Spleen (tissue), 11 donors: Measurements from ENCODE around the gene FGGY. TPM values are rescaled to one million over a fixed set of nuclear protein-coding genes. Genes with fewer than 3 reads are reported as not detected.

Source experiments
- DNase-seq: peaks from one replicate; pipeline ENCODE4 v3.0.0-alpha.2; 2020
- H3K27ac ChIP-seq, 8 donors: fragments of 200-600 bp; sonication (generic) in 7 of 8; 1 replicate in 4 of 8; 2 replicates in 4 of 8; pipeline versions ENCODE4 v1.5.0 to v1.8.0; 2016 to 2021; ENCODE audit warnings: inconsistent platforms in 4 of 8, mild to moderate bottlenecking in 4 of 8, moderate library complexity in 1 of 8
- H3K27me3 ChIP-seq, 7 donors: fragments of 200-600 bp; sonication (generic) in 6 of 7; replicated peaks in 1 of 7; 1 replicate in 4 of 7; 2 replicates in 3 of 7; pipeline versions ENCODE4 v1.5.0 to v1.8.0; 2016 to 2021; ENCODE audit warnings: inconsistent platforms in 3 of 7, mild to moderate bottlenecking in 1 of 7
- H3K36me3 ChIP-seq, 6 donors: fragments of 200-600 bp; sonication (generic) in 5 of 6; 1 replicate in 4 of 6; 2 replicates in 2 of 6; pipeline versions ENCODE4 v1.5.0 to v1.8.0; 2016 to 2021; ENCODE audit warnings: inconsistent platforms in 2 of 6
- H3K4me1 ChIP-seq, 6 donors: fragments of 200-600 bp; sonication (generic) in 5 of 6; 1 replicate in 3 of 6; 2 replicates in 3 of 6; pipeline versions ENCODE4 v1.5.0 to v1.8.0; 2016 to 2021; ENCODE audit warnings: inconsistent platforms in 3 of 6
- H3K4me3 ChIP-seq, 8 donors: fragments of 200-600 bp; sonication (generic) in 7 of 8; 1 replicate in 4 of 8; 2 replicates in 4 of 8; pipeline versions ENCODE4 v1.5.0 to v1.8.0; 2016 to 2021; ENCODE audit warnings: inconsistent platforms in 4 of 8, mild to moderate bottlenecking in 4 of 8, moderate library complexity in 2 of 8
- H3K9me3 ChIP-seq, 8 donors: fragments of 200-600 bp; sonication (generic) in 7 of 8; 1 replicate in 4 of 8; 2 replicates in 4 of 8; pipeline versions ENCODE4 v1.5.0 to v1.8.0; 2016 to 2021; ENCODE audit warnings: inconsistent platforms in 4 of 8
- CTCF ChIP-seq, 11 experiments: fragments of 200-600 bp in 7 of 11; fragments of 450-650 bp in 4 of 11; sonication (generic) in 4 of 11; IDR thresholded peaks in 8 of 11; conservative IDR thresholded peaks in 3 of 11; 1 replicate in 7 of 11; 2 replicates in 4 of 11; pipeline versions ENCODE4 v1.4.0 to v1.8.0; 2016 to 2021; ENCODE audit warnings: antibody characterized with exemption in 11 of 11, inconsistent platforms in 4 of 11, mild to moderate bottlenecking in 1 of 11
- POLR2A ChIP-seq, 3 donors: fragments of 450-650 bp; IDR thresholded peaks; one replicate each; pipeline ENCODE4 v1.5.1; 2017; ENCODE audit warnings: antibody characterized with exemption in 3 of 3, mild to moderate bottlenecking in 1 of 3
- POLR2AphosphoS5 ChIP-seq, 3 donors: sonication (generic); formaldehyde crosslinking; IDR thresholded peaks; one replicate each; pipeline ENCODE4 v1.5.1; 2017; ENCODE audit warnings: antibody characterized with exemption in 3 of 3
- whole genome bisulfite sequencing, 5 donors: extraction: QIAGEN DNeasy Blood & Tissue Kit in 3 of 5; methylation state at CpG; one replicate each; pipeline versions ENCODE4 v1.1.5 to v1.1.7; 2013 to 2018; 5-methylcytosine and 5-hydroxymethylcytosine counted together
- intact Hi-C: fragments of 100-400 bp; cut with DNase I; formaldehyde crosslinking; loops from one replicate; pipeline ENCODE4 v1.15.0; 2023; ENCODE audit warnings: low total_unique reads
- polyA plus RNA-seq, 3 donors: library from polyadenylated mRNA; stranded (reverse); fragments of 200-250 nt; gene quantifications; one replicate each; pipeline ENCODE4 v1.2.1, GENCODE V29; 2013
- total RNA-seq, 7 donors: library from RNA; depleted of rRNA in 3 of 7; stranded (reverse); fragments of >200 nt in 3 of 7; fragmentation: NEBNext Ultra II Directional in 4 of 7; extraction: Animal tissue kit (Norgen Biotek cat#: 25700) in 4 of 7; gene quantifications; one replicate each; pipeline versions ENCODE4 v1.1.0 to v1.2.1, GENCODE V29; 2016 to 2021
- donor health status: healthy with polysubstance abuse.
- donor health status: DM: no; HTN: no; CAD: no; lungs with moderate emphysema.
- donor health status: DM: no; HTN: no; CAD: no.
- donor health status: Bipolar disorder and iron deficiency.
- donor health status: healthy.
- donor health status: DM: no; HTN: no; CAD: no.
- donor health status: DM: yes; HTN: yes; CAD: no.

The FGGY gene
- total and polyA plus RNA-seq, 10 donors = 1.7 to 27.8 (median 13.2) TPM

GRCh38 chr1:59322814-59323213 is 25.9 kb downstream of the FGGY start:
- Histone ChIP-seq H3K36me3 (peaks cover 0 to 10% (median 0%) of the 10 kb centered on the region in 6 donors), H3K4me1 (peaks cover 0 to 6% (median 0%) of the 10 kb centered on the region in 6 donors), H3K4me3 (no peak overlapping the region), H3K27me3 (no peaks in the 10 kb centered on the region), H3K27ac (no peak overlapping the region), H3K9me3 (no peaks in the 10 kb centered on the region)
- TF ChIP-seq CTCF (IDR thresholded peaks at IDR 0.05 in 8 of 11, conservative IDR thresholded peaks at IDR 0.05 in 3 of 11) (no peak), POLR2AphosphoS5 (IDR thresholded peaks at IDR 0.05) (no peak), POLR2A (IDR thresholded peaks at IDR 0.05) (no peak)
- no peak for DNase-seq
- WGBS, 5 donors = 92 to 98% (median 97%) methylated on average over 2 of the region's 2 CpGs
- intact Hi-C loops = no loop called here

- no peak overlapping the region for H3K27ac ChIP-seq
- H3K27me3 ChIP-seq = no peaks in the 10 kb centered on the region
- TF ChIP-seq POLR2A (IDR thresholded peaks at IDR 0.05) = no peak
- TF ChIP-seq POLR2AphosphoS5 (IDR thresholded peaks at IDR 0.05) = no peak
- no peak for TF ChIP-seq CTCF (IDR thresholded peaks at IDR 0.05 in 8 of 11, conservative IDR thresholded peaks at IDR 0.05 in 3 of 11)
- H3K36me3 ChIP-seq = peaks cover 0 to 10% (median 0%) of the 10 kb centered on the region in 6 donors
- DNase-seq = no peak
- 98 to 100% (median 99%) methylated on average over 3 of the region's 3 CpGs for WGBS, 5 donors
- no peak overlapping the region for H3K4me3 ChIP-seq
- no peaks in the 10 kb centered on the region for H3K4me1 ChIP-seq
- intact Hi-C loops = no loop called here
- H3K9me3 ChIP-seq = no peaks in the 10 kb centered on the region
These were observed 27.0 kb downstream of the FGGY start for GRCh38 chr1:59323879-59324278.

GRCh38 chr1:59328353-59328752 is 31.5 kb downstream of the FGGY start:
- Histone ChIP-seq H3K4me3 (no peak overlapping the region), H3K4me1 (no peaks in the 10 kb centered on the region), H3K36me3 (peaks cover 0 to 10% (median 0%) of the 10 kb centered on the region in 6 donors), H3K9me3 (no peaks in the 10 kb centered on the region), H3K27ac (no peak overlapping the region), H3K27me3 (no peaks in the 10 kb centered on the region)
- TF ChIP-seq POLR2AphosphoS5 (IDR thresholded peaks at IDR 0.05) (no peak), CTCF (IDR thresholded peaks at IDR 0.05 in 8 of 11, conservative IDR thresholded peaks at IDR 0.05 in 3 of 11) (no peak), POLR2A (IDR thresholded peaks at IDR 0.05) (no peak)
- no peak for DNase-seq
- intact Hi-C loops = no loop called here
- 77 to 94% (median 85%) methylated on average over 2 of the region's 2 CpGs for WGBS, 5 donors

DNA sequence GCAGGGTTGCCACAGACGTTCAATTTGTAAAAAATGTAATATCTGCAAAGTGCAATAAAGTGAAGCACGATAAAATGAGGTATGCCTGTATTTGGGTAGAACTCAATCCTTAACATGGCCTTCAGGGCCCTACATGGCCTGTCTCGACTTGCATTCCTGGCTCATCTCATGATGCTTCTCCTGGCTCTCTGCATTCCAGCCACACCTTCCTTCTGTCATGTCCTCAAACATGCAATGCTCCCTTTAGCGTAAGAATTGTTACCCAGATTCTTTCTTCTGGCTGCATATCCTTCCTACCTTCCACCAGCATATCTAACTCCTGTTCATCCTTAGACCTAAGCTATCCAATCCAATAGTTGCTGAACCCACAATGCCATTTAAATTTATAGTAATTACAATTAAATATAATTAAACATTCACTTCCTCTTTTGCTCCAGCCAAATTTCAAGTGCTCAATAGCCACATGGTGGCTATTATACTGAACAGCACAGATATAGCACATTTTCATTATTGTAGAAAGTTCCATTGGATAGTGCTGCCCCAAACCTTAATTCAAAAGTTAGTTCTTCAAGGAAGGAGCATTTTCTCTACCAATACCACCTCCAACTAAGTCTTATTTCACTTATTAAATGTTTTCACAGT is 32.6 kb downstream of the FGGY start:
- no peaks in the 10 kb centered on the region for H3K9me3 ChIP-seq
- H3K27me3 ChIP-seq = no peaks in the 10 kb centered on the region
- peaks cover 0 to 10% (median 0%) of the 10 kb centered on the region in 6 donors for H3K36me3 ChIP-seq
- DNase-seq = no peak
- no peak overlapping the region for H3K4me3 ChIP-seq
- peaks cover 0 to 6% (median 0%) of the 10 kb centered on the region in 6 donors for H3K4me1 ChIP-seq
- WGBS, 5 donors = 92 to 98% (median 96%) methylated on average over 4 of the region's 4 CpGs
- intact Hi-C loops = no loop called here
- no peak overlapping the region for H3K27ac ChIP-seq
- TF ChIP-seq CTCF (IDR thresholded peaks at IDR 0.05 in 8 of 11, conservative IDR thresholded peaks at IDR 0.05 in 3 of 11) (no peak), POLR2AphosphoS5 (IDR thresholded peaks at IDR 0.05) (no peak), POLR2A (IDR thresholded peaks at IDR 0.05) (no peak)
